GM10847 (cell line): ENCODE results near the gene DPYD.

Experiments
- POLR2A ChIP-seq: IDR thresholded peaks from 2 replicates; pipeline ENCODE4 v1.6.1; 2011; ENCODE audit not compliant: insufficient read length; ENCODE audit errors: extremely low read depth

The DPYD gene

GRCh38 chr1:97784661-97785060 lies 136.2 kb downstream of the DPYD start:
- no peak for TF ChIP-seq POLR2A

GRCh38 chr1:97783751-97784150 lies 137.1 kb downstream of the DPYD start:
- TF ChIP-seq POLR2A = no peak

- no peak for TF ChIP-seq POLR2A
Measured at GRCh38 chr1:97781762-97782337, 139.0 kb downstream of the DPYD start.

- no peak for TF ChIP-seq POLR2A
Measured at GRCh38 chr1:97780884-97781283, 139.9 kb downstream of the DPYD start.

- no peak for TF ChIP-seq POLR2A
Measured at GRCh38 chr1:97778718-97779117, 142.1 kb downstream of the DPYD start.

GRCh38 chr1:97770376-97770775 lies 150.5 kb downstream of the DPYD start:
- no peak for TF ChIP-seq POLR2A

GRCh38 chr1:97767381-97767780 lies 153.5 kb downstream of the DPYD start:
- TF ChIP-seq POLR2A = no peak

GRCh38 chr1:97764991-97765390 lies 155.8 kb downstream of the DPYD start:
- TF ChIP-seq POLR2A = no peak

GRCh38 chr1:97761637-97762036 lies 159.2 kb downstream of the DPYD start:
- TF ChIP-seq POLR2A = no peak

- TF ChIP-seq POLR2A = no peak
Measured at GRCh38 chr1:97759078-97759477, 161.8 kb downstream of the DPYD start.

GRCh38 chr1:97758541-97759057 lies 162.2 kb downstream of the DPYD start:
- TF ChIP-seq POLR2A = no peak

GRCh38 chr1:97745912-97746311 lies 174.9 kb downstream of the DPYD start:
- TF ChIP-seq POLR2A = no peak

- no peak for TF ChIP-seq POLR2A
Measured at GRCh38 chr1:97744977-97745376, 175.9 kb downstream of the DPYD start.

- TF ChIP-seq POLR2A = no peak
Measured at GRCh38 chr1:97743129-97743528, 177.7 kb downstream of the DPYD start.

- no peak for TF ChIP-seq POLR2A
Measured at GRCh38 chr1:97740891-97741290, 179.9 kb downstream of the DPYD start.

GRCh38 chr1:97739596-97740103 lies 181.2 kb downstream of the DPYD start:
- TF ChIP-seq POLR2A = no peak

- no peak for TF ChIP-seq POLR2A
Measured at GRCh38 chr1:97738270-97738669, 182.6 kb downstream of the DPYD start.
